ENCODE measurements around the gene YWHAB.

DNA sequence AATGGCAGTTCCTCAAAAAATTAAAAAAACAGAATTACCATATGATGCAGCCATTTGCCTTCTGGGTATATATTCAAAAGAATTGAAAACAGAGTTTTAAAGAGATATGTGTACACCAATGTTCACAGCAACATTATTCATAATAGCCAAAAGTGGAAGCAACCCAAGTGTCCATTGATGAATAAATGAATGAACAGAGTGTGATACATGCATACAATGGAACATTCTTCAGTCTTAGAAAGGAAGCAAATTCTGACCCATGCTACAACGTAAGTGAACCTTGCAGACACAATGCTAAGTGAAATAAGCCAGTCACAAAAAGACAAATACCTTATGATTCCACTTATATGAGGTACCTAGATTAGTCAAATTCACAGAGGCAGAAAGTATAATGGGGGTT, 34.7 kb upstream of the YWHAB start:
- TF ChIP-seq, protein P1, sequence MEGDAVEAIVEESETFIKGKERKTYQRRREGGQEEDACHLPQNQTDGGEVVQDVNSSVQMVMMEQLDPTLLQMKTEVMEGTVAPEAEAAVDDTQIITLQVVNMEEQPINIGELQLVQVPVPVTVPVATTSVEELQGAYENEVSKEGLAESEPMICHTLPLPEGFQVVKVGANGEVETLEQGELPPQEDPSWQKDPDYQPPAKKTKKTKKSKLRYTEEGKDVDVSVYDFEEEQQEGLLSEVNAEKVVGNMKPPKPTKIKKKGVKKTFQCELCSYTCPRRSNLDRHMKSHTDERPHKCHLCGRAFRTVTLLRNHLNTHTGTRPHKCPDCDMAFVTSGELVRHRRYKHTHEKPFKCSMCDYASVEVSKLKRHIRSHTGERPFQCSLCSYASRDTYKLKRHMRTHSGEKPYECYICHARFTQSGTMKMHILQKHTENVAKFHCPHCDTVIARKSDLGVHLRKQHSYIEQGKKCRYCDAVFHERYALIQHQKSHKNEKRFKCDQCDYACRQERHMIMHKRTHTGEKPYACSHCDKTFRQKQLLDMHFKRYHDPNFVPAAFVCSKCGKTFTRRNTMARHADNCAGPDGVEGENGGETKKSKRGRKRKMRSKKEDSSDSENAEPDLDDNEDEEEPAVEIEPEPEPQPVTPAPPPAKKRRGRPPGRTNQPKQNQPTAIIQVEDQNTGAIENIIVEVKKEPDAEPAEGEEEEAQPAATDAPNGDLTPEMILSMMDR (IDR thresholded peaks at IDR 0.05): no peak
- TF ChIP-seq POLR2A (IDR thresholded peaks at IDR 0.05): no peak

Measured in heart left ventricle (tissue), 13 donors.